A673 (cell line): Measurements from ENCODE around the gene LGALS7. TPM values are rescaled to one million over a fixed set of nuclear protein-coding genes. Genes with fewer than 3 reads are reported as not detected.
"Not testable (repeated sequence)": the region's sequence is repeated elsewhere in the genome, so short reads cannot be mapped to it uniquely, and the experiment has no call there.

Experiments used
- Bru-seq: library from RNA; stranded (reverse); fragments of 400-500 nt; gene quantifications from one replicate; lab custom pipeline; 2021; lab: Mats Ljungman, UMichigan
- BruChase-seq, 2 experiments: library from RNA; stranded (reverse); fragments of 400-500 nt; gene quantifications; one replicate each; lab custom pipeline; 2021; lab: Mats Ljungman, UMichigan
- BruUV-seq: library from RNA; stranded (reverse); fragments of 400-500 nt; replicated peaks from 2 replicates; lab custom pipeline; 2021; lab: Mats Ljungman, UMichigan
- CTCF ChIA-PET: fragments of 300-600 bp; sonication (Branson Sonifier 250); formaldehyde crosslinking; loops from one replicate; lab custom pipeline; 2022; ENCODE audit warnings: antibody characterized with exemption; lab: Charles Lee
- POLR2A ChIA-PET: fragments of 300-600 bp; sonication (Branson Sonifier 250); formaldehyde crosslinking; loops from one replicate; lab custom pipeline; 2022; ENCODE audit warnings: antibody characterized with exemption; ENCODE audit not compliant: low non-redundant PET; lab: Charles Lee
- DNase-seq: peaks from one replicate; pipeline ENCODE4 v3.0.0-alpha.2; 2015; ENCODE audit warnings: low spot score
- H3K27ac ChIP-seq: fragments of 200-600 bp; sonication (generic); 2 replicates; pipeline ENCODE4 v1.5.1; 2016; ENCODE audit warnings: mixed run types, low read depth, mild to moderate bottlenecking, mixed read lengths, antibody characterized with exemption, low read length; ENCODE audit not compliant: poor library complexity, severe bottlenecking
- H3K27me3 ChIP-seq: fragments of 200-600 bp; sonication (generic); replicated peaks from 2 replicates; pipeline ENCODE4 v1.6.1; 2017; ENCODE audit warnings: mixed run types, low read depth, mild to moderate bottlenecking, mixed read lengths, antibody characterized with exemption, low read length; ENCODE audit not compliant: insufficient read depth, poor library complexity
- H3K36me3 ChIP-seq: fragments of 200-600 bp; sonication (generic); 2 replicates; pipeline ENCODE4 v1.6.1; 2016; ENCODE audit warnings: mixed run types, mild to moderate bottlenecking, mixed read lengths, antibody characterized with exemption, low read length; ENCODE audit not compliant: insufficient read depth, poor library complexity, severe bottlenecking
- H3K4me1 ChIP-seq: fragments of 200-600 bp; sonication (generic); 2 replicates; pipeline ENCODE4 v1.6.1; 2017; ENCODE audit warnings: mixed run types, mild to moderate bottlenecking, mixed read lengths, antibody characterized with exemption, low read length; ENCODE audit not compliant: insufficient read depth, poor library complexity, severe bottlenecking
- H3K4me3 ChIP-seq: fragments of 200-600 bp; sonication (generic); 2 replicates; pipeline ENCODE4 v1.5.1; 2016; ENCODE audit warnings: low read depth, mixed run types, mild to moderate bottlenecking, mixed read lengths, low read length; ENCODE audit not compliant: poor library complexity, severe bottlenecking
- H3K9me3 ChIP-seq: fragments of 200-600 bp; sonication (generic); 2 replicates; pipeline ENCODE4 v1.6.1; 2016; ENCODE audit warnings: mixed run types, low read depth, mild to moderate bottlenecking, mixed read lengths, antibody characterized with exemption, low read length; ENCODE audit not compliant: poor library complexity, severe bottlenecking
- EZH2 ChIP-seq: fragments of 200-600 bp; sonication (generic); IDR thresholded peaks from 2 replicates; pipeline ENCODE4 v1.6.1; 2017; ENCODE audit warnings: borderline replicate concordance, low read depth, mild to moderate bottlenecking, mixed read lengths, antibody characterized with exemption, low read length; ENCODE audit not compliant: poor library complexity, severe bottlenecking
- intact Hi-C: fragments of 100-400 bp; cut with micrococcal nuclease; formaldehyde crosslinking; loops from one replicate; pipeline ENCODE4 v1.10.0; 2022; ENCODE audit not compliant: unreplicated experiment
- long read RNA-seq: library from polyadenylated mRNA; stranded (forward); transcript quantifications from one replicate; pipeline ENCODE4 v2.0.0, GENCODE V29; 2022
- total RNA-seq: library from RNA; stranded (reverse); gene quantifications from 2 replicates; pipeline ENCODE4 v1.2.3, GENCODE V29; 2021
- TF ChIP-seq, protein P1 (sequence below): fragments of 300-800, 200-600 bp; sonication (generic); conservative IDR thresholded peaks from 2 replicates; pipeline ENCODE4 v1.5.1; 2017; ENCODE audit warnings: low read depth, mild to moderate bottlenecking, antibody characterized with exemption, low read length, moderate library complexity, mixed read lengths

Gene LGALS7
- total RNA-seq (not detected in 2 replicates), Bru-seq, nascent RNA (not detected), BruChase-seq, experiment 1, labeled RNA remaining after a 2-hour chase (not detected), BruChase-seq, experiment 2, labeled RNA remaining after a 6-hour chase (not detected)
- long read RNA-seq: 0 reads

DNA sequence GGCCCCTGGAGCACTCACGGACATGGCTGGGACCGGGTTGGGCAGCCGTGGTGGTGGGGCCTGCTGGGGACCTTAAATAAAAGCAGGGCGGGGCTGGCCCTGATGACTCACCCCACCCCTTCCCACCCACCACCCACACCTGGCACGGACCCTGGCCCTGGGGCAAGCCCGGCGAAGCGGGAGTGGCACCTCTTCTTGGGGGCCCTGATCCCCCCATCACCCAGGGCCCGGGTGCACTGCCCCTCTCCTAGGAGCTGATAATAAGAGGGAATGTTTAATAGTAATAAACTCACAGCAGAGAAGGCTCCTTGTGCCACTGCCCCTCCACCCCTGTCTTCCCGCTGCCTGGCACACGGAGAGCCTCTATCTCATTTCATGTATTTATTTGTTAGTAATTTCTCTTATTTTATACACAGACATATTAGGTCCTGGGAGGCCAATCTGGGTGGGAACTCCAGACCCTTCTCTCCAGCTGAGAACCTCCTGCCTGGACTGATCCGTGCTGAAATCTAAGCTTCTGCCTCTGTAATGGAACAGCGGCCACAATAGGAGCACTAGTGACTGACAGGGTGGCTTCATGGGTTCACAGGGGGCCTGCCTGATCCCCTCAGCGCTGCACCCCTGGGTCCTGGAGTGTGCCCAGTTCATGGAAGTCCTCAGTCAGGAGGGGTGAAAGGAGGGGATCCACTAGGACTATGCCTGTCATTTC lies at the start of gene LGALS7:
TSS of gene LGALS7 (minus strand) at position 49 of the 709 bp plus-strand sequence. CDS start at position 24, 25 bp downstream.
- CTCF ChIA-PET: no interaction called here
- no peak within 1 kb of the TSS for H3K27ac ChIP-seq
- no peaks in the 10 kb centered on the region for H3K4me1 ChIP-seq
- DNase-seq: no peak
- TF ChIP-seq, protein P1, sequence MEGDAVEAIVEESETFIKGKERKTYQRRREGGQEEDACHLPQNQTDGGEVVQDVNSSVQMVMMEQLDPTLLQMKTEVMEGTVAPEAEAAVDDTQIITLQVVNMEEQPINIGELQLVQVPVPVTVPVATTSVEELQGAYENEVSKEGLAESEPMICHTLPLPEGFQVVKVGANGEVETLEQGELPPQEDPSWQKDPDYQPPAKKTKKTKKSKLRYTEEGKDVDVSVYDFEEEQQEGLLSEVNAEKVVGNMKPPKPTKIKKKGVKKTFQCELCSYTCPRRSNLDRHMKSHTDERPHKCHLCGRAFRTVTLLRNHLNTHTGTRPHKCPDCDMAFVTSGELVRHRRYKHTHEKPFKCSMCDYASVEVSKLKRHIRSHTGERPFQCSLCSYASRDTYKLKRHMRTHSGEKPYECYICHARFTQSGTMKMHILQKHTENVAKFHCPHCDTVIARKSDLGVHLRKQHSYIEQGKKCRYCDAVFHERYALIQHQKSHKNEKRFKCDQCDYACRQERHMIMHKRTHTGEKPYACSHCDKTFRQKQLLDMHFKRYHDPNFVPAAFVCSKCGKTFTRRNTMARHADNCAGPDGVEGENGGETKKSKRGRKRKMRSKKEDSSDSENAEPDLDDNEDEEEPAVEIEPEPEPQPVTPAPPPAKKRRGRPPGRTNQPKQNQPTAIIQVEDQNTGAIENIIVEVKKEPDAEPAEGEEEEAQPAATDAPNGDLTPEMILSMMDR: no peak
- no peak for TF ChIP-seq EZH2
- POLR2A ChIA-PET: no interaction called here
- intact Hi-C loops: no loop called here
- BruUV-seq: no TSS peak
- no peak within 1 kb of the TSS for H3K4me3 ChIP-seq
- H3K27me3 ChIP-seq: peaks cover under 1% of the 10 kb centered on the region
- no peaks in the 10 kb centered on the region for H3K9me3 ChIP-seq
- no peaks in the 10 kb centered on the region for H3K36me3 ChIP-seq

DNA sequence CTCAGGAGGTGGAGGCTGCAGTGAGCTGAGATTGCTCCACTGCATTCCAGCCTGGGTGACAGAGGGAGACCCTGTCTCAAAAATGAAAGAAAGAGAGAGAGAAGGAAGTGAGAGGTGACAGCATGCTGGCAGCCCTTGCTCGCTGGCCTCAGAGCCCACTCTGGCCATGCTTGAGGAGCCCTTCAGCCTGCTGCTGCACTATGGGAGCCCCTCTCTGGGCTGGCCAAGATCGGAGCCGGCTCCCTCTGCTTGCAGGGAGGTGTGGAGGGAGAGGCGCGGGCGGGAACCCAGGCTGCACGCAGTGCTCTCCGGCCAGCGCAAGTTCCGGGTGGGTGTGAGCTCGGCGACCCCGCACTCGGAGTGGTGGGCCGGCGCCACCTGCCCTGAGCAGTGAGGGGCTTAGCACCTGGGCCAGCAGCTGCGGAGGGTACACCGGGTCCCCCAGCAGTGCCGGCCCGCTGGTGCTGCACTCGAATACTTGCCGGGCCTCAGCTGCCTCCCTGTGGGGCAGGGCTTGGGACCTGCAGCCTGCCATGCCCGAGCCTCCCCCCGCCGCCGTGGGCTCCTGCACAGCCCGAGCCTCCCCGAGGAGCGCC lies 48.0 kb upstream of the LGALS7 start:
- intact Hi-C loops, H3K27ac ChIP-seq, H3K4me3 ChIP-seq, BruUV-seq, H3K36me3 ChIP-seq, DNase-seq, POLR2A ChIA-PET, H3K27me3 ChIP-seq, H3K4me1 ChIP-seq, CTCF ChIA-PET, H3K9me3 ChIP-seq: not testable (repeated sequence)

DNA sequence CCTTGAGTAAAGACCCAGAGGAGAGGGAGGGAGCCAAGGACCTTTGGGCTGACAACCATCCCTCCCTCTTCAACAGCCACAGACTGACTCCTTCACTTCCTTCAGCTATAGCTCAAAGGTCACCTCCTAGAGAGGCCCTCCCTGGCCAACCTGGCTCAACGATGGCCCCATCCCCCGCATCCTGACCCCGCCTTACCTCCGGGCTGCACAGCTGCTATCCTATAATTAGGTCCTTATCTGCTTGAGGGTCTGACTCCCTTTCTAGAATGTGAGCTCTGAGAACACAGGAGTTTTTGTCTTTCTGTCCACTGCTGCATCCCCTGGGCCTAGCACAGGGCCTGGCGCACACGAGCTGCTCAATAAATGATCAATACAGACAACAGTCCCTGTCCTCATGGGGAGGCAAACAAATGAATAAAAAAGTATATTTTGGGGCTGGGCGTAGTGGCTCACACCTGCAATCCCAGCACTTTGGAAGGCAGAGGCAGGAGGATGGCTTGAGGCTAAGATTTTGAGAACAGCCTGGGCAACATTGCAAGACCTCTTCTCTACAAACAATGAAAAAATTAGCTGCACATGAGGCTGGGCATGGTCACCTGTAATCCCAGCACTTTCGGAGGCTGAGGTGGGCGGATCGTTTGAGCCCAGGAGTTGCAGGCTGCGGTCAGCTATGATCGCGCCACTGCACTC lies 46.1 kb upstream of the LGALS7 start:
- TF ChIP-seq, protein P1: no peak
- TF ChIP-seq EZH2: no peak
- ChIA-PET CTCF (no interaction called here), POLR2A (interaction anchor here (0.6 kb wide), 1 partner anchor 431 kb away, joined by 3 read pairs; the partner anchor contains the start of gene GGN)
- Histone ChIP-seq H3K27me3 (no peaks in the 10 kb centered on the region), H3K9me3 (no peaks in the 10 kb centered on the region), H3K4me1 (no peaks in the 10 kb centered on the region), H3K36me3 (peaks cover 6% of the 10 kb centered on the region), H3K4me3 (no peak overlapping the region), H3K27ac (no peak overlapping the region)
- DNase-seq: no peak
- no TSS peak for BruUV-seq
- intact Hi-C loops: no loop called here
